Measurements from ENCODE around the gene HTD2. TPM values are rescaled to one million over a fixed set of nuclear protein-coding genes. Genes with fewer than 3 reads are reported as not detected.

HTD2 gene
- total RNA-seq, 2 experiments from 2014 or later = 7.6 to 8.1 TPM

DNA sequence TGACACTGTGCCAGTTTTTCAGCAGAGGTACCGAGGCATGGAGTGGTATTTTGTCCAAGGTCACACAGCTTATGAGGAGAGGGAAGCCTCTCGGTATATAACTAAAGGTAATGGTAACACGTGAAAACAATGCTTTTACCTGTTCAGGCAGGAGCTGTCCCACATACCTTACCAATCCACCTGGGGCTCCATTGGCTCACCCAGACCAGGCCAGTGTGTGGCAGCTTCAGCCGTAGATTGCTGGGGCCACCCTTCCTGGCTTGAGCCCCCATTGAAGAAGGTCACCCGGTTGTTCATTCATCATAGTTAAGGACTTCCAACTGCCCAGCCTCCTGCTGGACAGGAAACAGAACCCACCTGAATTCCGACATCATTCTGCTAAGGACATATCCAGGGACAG lies 9.5 kb upstream of the HTD2 start:
- ChIA-PET CTCF (interaction anchor here (0.9 kb wide), 1 partner anchor 109 kb away, joined by 4 read pairs; no protein-coding TSS in a partner anchor), POLR2A (no interaction called here)
- no peak for ATAC-seq
- Mint-ChIP-seq H3K4me1 (ENCODE audit: low read depth) (no peaks in the 10 kb centered on the region), H3K27ac (no peak overlapping the region), H3K4me3 (no peak overlapping the region), H3K36me3 (ENCODE audit: low read depth) (no peaks in the 10 kb centered on the region), H3K9me3 (ENCODE audit: insufficient read depth) (no peaks in the 10 kb centered on the region), H3K27me3 (ENCODE audit: low read depth) (peaks cover 13% of the 10 kb centered on the region)
- no peak for DNase-seq

GRCh38 chr3:58298190-58298589 lies 8.1 kb upstream of the HTD2 start:
- no peaks in the 10 kb centered on the region for H3K9me3 Mint-ChIP-seq (ENCODE audit: insufficient read depth)
- H3K4me1 Mint-ChIP-seq (ENCODE audit: low read depth) = no peaks in the 10 kb centered on the region
- no peaks in the 10 kb centered on the region for H3K36me3 Mint-ChIP-seq (ENCODE audit: low read depth)
- ChIA-PET POLR2A (no interaction called here), CTCF (interaction anchor here (1.9 to 3.8 kb wide), 2 partner anchors 110 to 290 kb away, joined by 4 to 22 read pairs; partner anchors contain the start of gene FLNB)
- DNase-seq (no peak), ATAC-seq (no peak)
- H3K4me3 Mint-ChIP-seq = no peak overlapping the region
- peaks cover 14% of the 10 kb centered on the region for H3K27me3 Mint-ChIP-seq (ENCODE audit: low read depth)
- H3K27ac Mint-ChIP-seq = no peak overlapping the region

- ChIA-PET CTCF (interaction anchor here (1.2 to 3.8 kb wide), 4 partner anchors 13 to 291 kb away, joined by 3 to 22 read pairs (median 8); partner anchors contain the start of gene FLNB), POLR2A (no interaction called here)
- Mint-ChIP-seq H3K9me3 (ENCODE audit: insufficient read depth) (no peaks in the 10 kb centered on the region), H3K4me3 (no peak overlapping the region), H3K27ac (no peak overlapping the region), H3K4me1 (ENCODE audit: low read depth) (no peaks in the 10 kb centered on the region), H3K36me3 (ENCODE audit: low read depth) (no peaks in the 10 kb centered on the region), H3K27me3 (ENCODE audit: low read depth) (peaks cover 14% of the 10 kb centered on the region)
- DNase-seq (no peak), ATAC-seq (no peak)
Measured at GRCh38 chr3:58299075-58299474, 7.2 kb upstream of the HTD2 start.

DNA sequence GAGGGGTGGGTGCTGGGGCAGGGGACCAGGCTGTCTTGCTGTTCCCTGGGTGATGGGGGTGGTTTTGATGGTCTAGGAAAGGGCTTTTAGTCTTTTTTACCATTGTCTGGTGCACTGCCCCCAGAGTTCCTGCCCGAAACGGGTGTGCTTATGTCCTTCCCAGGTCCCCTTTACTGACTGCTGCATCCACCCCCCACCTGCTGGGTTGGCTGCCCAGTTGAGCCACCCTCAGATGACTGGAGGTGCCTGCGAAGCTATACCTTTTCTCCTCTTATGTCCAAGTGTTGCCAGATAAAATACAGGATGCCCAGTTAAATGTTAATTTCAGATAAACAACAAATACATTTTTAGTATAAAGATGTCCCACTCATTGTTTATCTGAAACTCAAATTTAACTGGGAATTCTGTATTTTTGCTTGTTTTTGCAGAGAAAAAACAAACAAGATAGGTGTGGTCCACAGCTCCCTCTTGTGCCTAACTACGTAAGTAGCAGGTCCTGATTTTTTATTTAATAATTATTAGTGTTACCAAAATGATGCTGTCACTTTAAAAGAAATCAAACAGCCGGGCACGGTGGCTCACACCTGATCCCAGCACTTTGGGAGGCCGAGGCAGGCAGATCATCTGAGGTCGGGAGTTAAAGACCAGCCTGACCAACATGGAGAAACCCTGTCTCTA lies 6.3 kb upstream of the HTD2 start:
- no peak overlapping the region for H3K4me3 Mint-ChIP-seq
- no peaks in the 10 kb centered on the region for H3K9me3 Mint-ChIP-seq (ENCODE audit: insufficient read depth)
- CTCF ChIA-PET = interaction anchor here (0.7 to 3.8 kb wide), 10 partner anchors 14 to 292 kb away, joined by 3 to 22 read pairs (median 3); partner anchors contain the start of gene FLNB
- DNase-seq (no peak), ATAC-seq (no peak)
- POLR2A ChIA-PET = no interaction called here
- no peaks in the 10 kb centered on the region for H3K36me3 Mint-ChIP-seq (ENCODE audit: low read depth)
- no peaks in the 10 kb centered on the region for H3K4me1 Mint-ChIP-seq (ENCODE audit: low read depth)
- peaks cover 14% of the 10 kb centered on the region for H3K27me3 Mint-ChIP-seq (ENCODE audit: low read depth)
- no peak overlapping the region for H3K27ac Mint-ChIP-seq

GRCh38 chr3:58307639-58308215 lies 1.4 kb downstream of the HTD2 start:
- peak overlapping the region; percentile 90 for H3K4me3 Mint-ChIP-seq
- DNase-seq = peak; percentile 66
- H3K27ac Mint-ChIP-seq = peak overlapping the region; percentile 100
- POLR2A ChIA-PET = no interaction called here
- CTCF ChIA-PET = interaction anchor here (0.7 to 4.8 kb wide), 28 partner anchors 12 to 324 kb away, joined by 3 to 127 read pairs (median 6); partner anchors contain the start of genes ABHD6, FLNB, KCTD6 and PDHB
- peaks cover 34% of the 10 kb centered on the region for H3K36me3 Mint-ChIP-seq (ENCODE audit: low read depth)
- no peak for ATAC-seq
- H3K4me1 Mint-ChIP-seq (ENCODE audit: low read depth) = peaks cover 29% of the 10 kb centered on the region
- no peaks in the 10 kb centered on the region for H3K9me3 Mint-ChIP-seq (ENCODE audit: insufficient read depth)
- no peaks in the 10 kb centered on the region for H3K27me3 Mint-ChIP-seq (ENCODE audit: low read depth)

- peaks cover 41% of the 10 kb centered on the region for H3K36me3 Mint-ChIP-seq (ENCODE audit: low read depth)
- no peaks in the 10 kb centered on the region for H3K27me3 Mint-ChIP-seq (ENCODE audit: low read depth)
- CTCF ChIA-PET = interaction anchor here (1.0 to 4.8 kb wide), 10 partner anchors 13 to 300 kb away, joined by 3 to 127 read pairs (median 36); partner anchors contain the start of genes FLNB, KCTD6 and PXK
- peak overlapping the region; percentile 90 for H3K4me3 Mint-ChIP-seq
- ATAC-seq (no peak), DNase-seq (no peak)
- POLR2A ChIA-PET = interaction anchor here (1.0 kb wide), 1 partner anchor 92 kb away, joined by 3 read pairs; no protein-coding TSS in a partner anchor
- peaks cover 29% of the 10 kb centered on the region for H3K4me1 Mint-ChIP-seq (ENCODE audit: low read depth)
- no peaks in the 10 kb centered on the region for H3K9me3 Mint-ChIP-seq (ENCODE audit: insufficient read depth)
- peak overlapping the region; percentile 67 for H3K27ac Mint-ChIP-seq
Measured at GRCh38 chr3:58308728-58309127, 2.4 kb downstream of the HTD2 start.

GRCh38 chr3:58317811-58318210 lies 11.5 kb downstream of the HTD2 start:
- no peak for DNase-seq
- ChIA-PET POLR2A (interaction anchor here (1.4 kb wide), 1 partner anchor 14 kb away, joined by 3 read pairs; no protein-coding TSS in a partner anchor), CTCF (interaction anchor here (0.9 to 11.5 kb wide), 5 partner anchors 10 to 141 kb away, joined by 3 to 127 read pairs (median 5); partner anchors contain the start of genes HTD2 and RPP14)
- no peak overlapping the region for H3K4me3 Mint-ChIP-seq
- no peaks in the 10 kb centered on the region for H3K9me3 Mint-ChIP-seq (ENCODE audit: insufficient read depth)
- no peaks in the 10 kb centered on the region for H3K4me1 Mint-ChIP-seq (ENCODE audit: low read depth)
- no peak overlapping the region for H3K27ac Mint-ChIP-seq
- ATAC-seq = no peak
- peaks cover 48% of the 10 kb centered on the region for H3K36me3 Mint-ChIP-seq (ENCODE audit: low read depth)
- no peaks in the 10 kb centered on the region for H3K27me3 Mint-ChIP-seq (ENCODE audit: low read depth)

DNA sequence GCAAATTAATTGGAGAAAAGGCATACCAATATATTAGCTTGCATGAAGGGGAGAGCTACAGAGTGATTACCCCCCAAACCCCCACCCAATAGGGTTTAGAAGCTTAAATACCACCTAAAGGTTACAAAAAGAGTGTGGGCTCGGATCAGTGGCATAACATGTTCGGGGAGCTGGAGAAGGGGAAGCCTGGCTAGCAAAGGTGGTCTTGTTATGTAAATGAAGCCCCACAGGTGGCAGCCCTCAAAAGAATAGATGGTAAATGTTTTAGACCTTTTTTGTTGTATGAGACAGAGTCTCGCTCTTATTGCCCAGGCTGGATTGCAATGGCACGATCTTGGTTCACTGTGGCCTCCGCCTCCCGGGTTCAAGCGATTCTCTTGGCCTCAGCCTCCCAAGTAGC lies 15.5 kb downstream of the HTD2 start:
- CTCF ChIA-PET = interaction anchor here (0.6 to 11.5 kb wide), 13 partner anchors 10 to 162 kb away, joined by 3 to 127 read pairs (median 3); partner anchors contain the start of genes HTD2, PXK and RPP14
- H3K9me3 Mint-ChIP-seq (ENCODE audit: insufficient read depth) = no peaks in the 10 kb centered on the region
- peaks cover 19% of the 10 kb centered on the region for H3K4me1 Mint-ChIP-seq (ENCODE audit: low read depth)
- H3K27me3 Mint-ChIP-seq (ENCODE audit: low read depth) = no peaks in the 10 kb centered on the region
- POLR2A ChIA-PET = no interaction called here
- H3K4me3 Mint-ChIP-seq = no peak overlapping the region
- no peak overlapping the region for H3K27ac Mint-ChIP-seq
- DNase-seq (no peak), ATAC-seq (no peak)
- H3K36me3 Mint-ChIP-seq (ENCODE audit: low read depth) = peaks cover 26% of the 10 kb centered on the region

DNA sequence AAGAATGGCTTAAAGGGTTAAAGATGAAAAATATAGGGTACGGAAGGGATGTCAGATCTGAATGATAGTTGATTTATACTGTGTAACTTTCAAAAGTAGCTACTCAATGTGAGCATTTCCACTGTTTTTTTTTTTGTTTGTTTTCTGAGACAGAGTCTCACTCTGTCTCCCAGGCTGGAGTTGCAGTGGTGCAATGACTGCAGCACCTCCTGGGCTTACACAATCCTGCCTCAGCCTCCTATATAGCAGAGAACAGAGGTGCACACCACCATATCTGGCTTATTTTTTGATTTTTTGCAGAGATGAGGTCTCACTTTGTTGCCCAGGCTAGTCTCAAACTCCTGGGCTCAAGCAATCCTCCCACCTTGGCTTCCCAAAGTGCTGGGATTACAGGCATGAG lies 16.5 kb downstream of the HTD2 start:
- ATAC-seq = no peak
- DNase-seq = no peak
- Mint-ChIP-seq H3K9me3 (ENCODE audit: insufficient read depth) (no peaks in the 10 kb centered on the region), H3K4me1 (ENCODE audit: low read depth) (peaks cover 19% of the 10 kb centered on the region), H3K27ac (no peak overlapping the region), H3K27me3 (ENCODE audit: low read depth) (no peaks in the 10 kb centered on the region), H3K36me3 (ENCODE audit: low read depth) (peaks cover 19% of the 10 kb centered on the region), H3K4me3 (no peak overlapping the region)
- POLR2A ChIA-PET = no interaction called here
- CTCF ChIA-PET = interaction anchor here (1.2 to 11.5 kb wide), 6 partner anchors 11 to 135 kb away, joined by 3 to 127 read pairs (median 4); partner anchors contain the start of genes HTD2 and RPP14

GRCh38 chr3:58323529-58324390 lies 17.4 kb downstream of the HTD2 start:
- H3K27me3 Mint-ChIP-seq (ENCODE audit: low read depth) = no peaks in the 10 kb centered on the region
- peaks cover 10% of the 10 kb centered on the region for H3K36me3 Mint-ChIP-seq (ENCODE audit: low read depth)
- H3K4me1 Mint-ChIP-seq (ENCODE audit: low read depth) = peaks cover 19% of the 10 kb centered on the region
- CTCF ChIA-PET = interaction anchor here (1.5 to 11.5 kb wide), 6 partner anchors 10 to 169 kb away, joined by 4 to 127 read pairs (median 7); partner anchors contain the start of genes HTD2 and RPP14
- H3K9me3 Mint-ChIP-seq (ENCODE audit: insufficient read depth) = no peaks in the 10 kb centered on the region
- ATAC-seq (peak; percentile 27), DNase-seq (no peak)
- peak overlapping the region; percentile 61 for H3K27ac Mint-ChIP-seq
- POLR2A ChIA-PET = interaction anchor here (0.9 to 1.0 kb wide), 2 partner anchors 109 to 169 kb away, joined by 3 read pairs; no protein-coding TSS in a partner anchor
- no peak overlapping the region for H3K4me3 Mint-ChIP-seq

Data from activated CD8-positive, alpha-beta T cell treated with anti-CD3 and anti-CD28 coated beads, Interleukin-2, amount 10 ng/mL, durations not matched to agents 7 days and 5 days (primary cell).